ENCODE results near the gene TAF4.
"Not testable (repeated sequence)": the region's sequence is repeated elsewhere in the genome, so short reads cannot be mapped to it uniquely, and the experiment has no call there.

TAF4 gene

DNA sequence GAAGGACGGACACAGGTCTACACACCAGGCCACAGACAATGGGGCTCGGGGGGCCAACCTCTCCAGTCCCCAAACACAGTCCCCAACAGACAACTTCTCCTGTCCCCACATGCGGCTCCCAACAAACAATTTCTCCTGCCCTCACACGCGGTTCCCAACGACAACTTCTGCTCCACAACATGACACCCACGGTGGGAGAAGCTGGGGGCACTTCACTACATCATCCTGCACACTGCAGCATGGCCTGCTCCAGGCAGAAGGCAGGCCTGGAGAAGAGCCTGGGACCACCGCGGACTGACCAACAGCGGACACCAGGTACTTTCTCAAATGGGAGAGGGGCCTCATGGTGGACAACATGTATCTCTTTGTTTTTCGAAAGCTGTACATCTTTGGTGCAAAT, 6.7 kb downstream of the TAF4 start:
- Histone ChIP-seq H3K27me3 (ENCODE audit: control insufficient read depth, insufficient read depth, low read length) (no peaks in the 10 kb centered on the region), H3K27ac (ENCODE audit: low read length) (no peak overlapping the region), H3K4me1 (ENCODE audit: control insufficient read depth, insufficient read depth, low read length) (peaks cover 6% of the 10 kb centered on the region), H3K36me3 (ENCODE audit: control insufficient read depth, insufficient read depth, low read length) (no peaks in the 10 kb centered on the region; the same call in 1 of the 2 replicates), H3K9me3 (ENCODE audit: control insufficient read depth, insufficient read depth, low read length) (no peaks in the 10 kb centered on the region), H3K4me3 (ENCODE audit: low read length) (no peak overlapping the region)
- no CpG with 5 or more reads among the region's 11 CpGs for WGBS (ENCODE audit: insufficient coverage, insufficient read length)
- no peak for DNase-seq (ENCODE audit: low read depth, low spot score)

GRCh38 chr20:62056975-62057374, 8.7 kb downstream of the TAF4 start:
- no peak overlapping the region for H3K27ac ChIP-seq (ENCODE audit: low read length)
- no CpG with 5 or more reads among the region's 11 CpGs for WGBS (ENCODE audit: insufficient coverage, insufficient read length)
- no peak overlapping the region for H3K4me3 ChIP-seq (ENCODE audit: low read length)
- DNase-seq (ENCODE audit: low read depth, low spot score), result no peak
- H3K36me3 ChIP-seq (ENCODE audit: control insufficient read depth, insufficient read depth, low read length), result no peaks in the 10 kb centered on the region
- H3K4me1 ChIP-seq (ENCODE audit: control insufficient read depth, insufficient read depth, low read length), result no peaks in the 10 kb centered on the region; the same call in 1 of the 2 replicates
- no peaks in the 10 kb centered on the region for H3K9me3 ChIP-seq (ENCODE audit: control insufficient read depth, insufficient read depth, low read length)
- no peaks in the 10 kb centered on the region for H3K27me3 ChIP-seq (ENCODE audit: control insufficient read depth, insufficient read depth, low read length)

- Histone ChIP-seq H3K4me1 (ENCODE audit: control insufficient read depth, insufficient read depth, low read length) (no peaks in the 10 kb centered on the region; the same call in 1 of the 2 replicates), H3K27ac (ENCODE audit: low read length) (no peak overlapping the region), H3K36me3 (ENCODE audit: control insufficient read depth, insufficient read depth, low read length) (no peaks in the 10 kb centered on the region), H3K27me3 (ENCODE audit: control insufficient read depth, insufficient read depth, low read length) (no peaks in the 10 kb centered on the region), H3K4me3 (ENCODE audit: low read length) (no peak overlapping the region), H3K9me3 (ENCODE audit: control insufficient read depth, insufficient read depth, low read length) (no peaks in the 10 kb centered on the region)
- DNase-seq (ENCODE audit: low read depth, low spot score), result no peak
- WGBS (ENCODE audit: insufficient coverage, insufficient read length), result no CpG with 5 or more reads among the region's 6 CpGs
These were observed 9.3 kb downstream of the TAF4 start for GRCh38 chr20:62056377-62056776.

- not testable (repeated sequence) for H3K9me3 ChIP-seq (ENCODE audit: control insufficient read depth, insufficient read depth, low read length); H3K27ac ChIP-seq (ENCODE audit: low read length); H3K4me1 ChIP-seq (ENCODE audit: control insufficient read depth, insufficient read depth, low read length); DNase-seq (ENCODE audit: low read depth, low spot score); H3K36me3 ChIP-seq (ENCODE audit: control insufficient read depth, insufficient read depth, low read length); H3K27me3 ChIP-seq (ENCODE audit: control insufficient read depth, insufficient read depth, low read length); H3K4me3 ChIP-seq (ENCODE audit: low read length)
- WGBS (ENCODE audit: insufficient coverage, insufficient read length), result no CpG with 5 or more reads among the region's 6 CpGs
These were observed 9.9 kb downstream of the TAF4 start for GRCh38 chr20:62055862-62056115.

GRCh38 chr20:62055106-62055861, 10.4 kb downstream of the TAF4 start:
- Histone ChIP-seq H3K4me3 (ENCODE audit: low read length) (no peak overlapping the region), H3K27ac (ENCODE audit: low read length) (no peak overlapping the region), H3K9me3 (ENCODE audit: control insufficient read depth, insufficient read depth, low read length) (no peaks in the 10 kb centered on the region), H3K36me3 (ENCODE audit: control insufficient read depth, insufficient read depth, low read length) (no peaks in the 10 kb centered on the region), H3K27me3 (ENCODE audit: control insufficient read depth, insufficient read depth, low read length) (no peaks in the 10 kb centered on the region), H3K4me1 (ENCODE audit: control insufficient read depth, insufficient read depth, low read length) (peaks cover 1% of the 10 kb centered on the region; the same call in 1 of the 2 replicates)
- no peak for DNase-seq (ENCODE audit: low read depth, low spot score)
- WGBS (ENCODE audit: insufficient coverage, insufficient read length), result no CpG with 5 or more reads among the region's 21 CpGs

DNA sequence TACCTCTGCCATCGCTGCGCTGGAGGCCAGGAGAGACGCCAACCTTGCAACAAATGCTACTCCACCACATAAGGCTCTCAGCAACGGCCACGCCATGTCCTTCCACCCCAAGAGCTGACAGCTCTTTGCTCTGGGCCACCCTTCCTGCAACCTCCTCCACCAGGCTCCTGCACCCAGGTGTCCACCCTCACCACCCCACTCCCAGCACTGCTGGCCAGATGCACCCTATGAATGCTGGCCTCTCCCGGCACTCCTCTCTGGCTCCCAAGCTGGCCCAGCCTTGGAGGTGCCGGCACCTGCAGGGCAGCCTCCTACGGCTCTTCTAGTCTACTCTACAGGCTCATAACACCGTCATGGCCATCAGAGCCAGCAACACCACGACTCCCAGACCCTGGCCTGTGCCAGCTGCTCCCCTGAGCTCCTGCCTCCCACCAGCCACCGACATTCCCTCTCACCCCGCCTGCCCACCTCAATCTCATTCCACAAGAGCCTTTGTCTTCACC, 11.2 kb downstream of the TAF4 start:
- WGBS (ENCODE audit: insufficient coverage, insufficient read length), result no CpG with 5 or more reads among the region's 12 CpGs
- H3K4me3 ChIP-seq (ENCODE audit: low read length), result no peak overlapping the region
- no peaks in the 10 kb centered on the region for H3K36me3 ChIP-seq (ENCODE audit: control insufficient read depth, insufficient read depth, low read length)
- no peaks in the 10 kb centered on the region for H3K9me3 ChIP-seq (ENCODE audit: control insufficient read depth, insufficient read depth, low read length)
- no peak for DNase-seq (ENCODE audit: low read depth, low spot score)
- no peak overlapping the region for H3K27ac ChIP-seq (ENCODE audit: low read length)
- no peaks in the 10 kb centered on the region for H3K27me3 ChIP-seq (ENCODE audit: control insufficient read depth, insufficient read depth, low read length)
- H3K4me1 ChIP-seq (ENCODE audit: control insufficient read depth, insufficient read depth, low read length), result peaks cover 1% of the 10 kb centered on the region; the same call in 1 of the 2 replicates

- H3K27me3 ChIP-seq (ENCODE audit: control insufficient read depth, insufficient read depth, low read length), result no peaks in the 10 kb centered on the region
- DNase-seq (ENCODE audit: low read depth, low spot score), result no peak
- H3K27ac ChIP-seq (ENCODE audit: low read length), result no peak overlapping the region
- H3K4me1 ChIP-seq (ENCODE audit: control insufficient read depth, insufficient read depth, low read length), result peaks cover 3% of the 10 kb centered on the region; the same call in 1 of the 2 replicates
- H3K36me3 ChIP-seq (ENCODE audit: control insufficient read depth, insufficient read depth, low read length), result no peaks in the 10 kb centered on the region
- H3K9me3 ChIP-seq (ENCODE audit: control insufficient read depth, insufficient read depth, low read length), result no peaks in the 10 kb centered on the region
- no peak overlapping the region for H3K4me3 ChIP-seq (ENCODE audit: low read length)
- no CpG with 5 or more reads among the region's 22 CpGs for WGBS (ENCODE audit: insufficient coverage, insufficient read length)
These were observed 12.1 kb downstream of the TAF4 start for GRCh38 chr20:62053465-62054196.

- no peak overlapping the region for H3K27ac ChIP-seq (ENCODE audit: low read length)
- no peaks in the 10 kb centered on the region for H3K36me3 ChIP-seq (ENCODE audit: control insufficient read depth, insufficient read depth, low read length)
- no peaks in the 10 kb centered on the region for H3K27me3 ChIP-seq (ENCODE audit: control insufficient read depth, insufficient read depth, low read length)
- H3K4me3 ChIP-seq (ENCODE audit: low read length), result no peak overlapping the region
- 100% methylated on average over 1 of the region's 26 CpGs for WGBS (ENCODE audit: insufficient coverage, insufficient read length)
- no peak for DNase-seq (ENCODE audit: low read depth, low spot score)
- H3K9me3 ChIP-seq (ENCODE audit: control insufficient read depth, insufficient read depth, low read length), result no peaks in the 10 kb centered on the region
- peaks cover 3% of the 10 kb centered on the region; the same call in 1 of the 2 replicates for H3K4me1 ChIP-seq (ENCODE audit: control insufficient read depth, insufficient read depth, low read length)
These were observed 12.7 kb downstream of the TAF4 start for GRCh38 chr20:62052842-62053464.

DNA sequence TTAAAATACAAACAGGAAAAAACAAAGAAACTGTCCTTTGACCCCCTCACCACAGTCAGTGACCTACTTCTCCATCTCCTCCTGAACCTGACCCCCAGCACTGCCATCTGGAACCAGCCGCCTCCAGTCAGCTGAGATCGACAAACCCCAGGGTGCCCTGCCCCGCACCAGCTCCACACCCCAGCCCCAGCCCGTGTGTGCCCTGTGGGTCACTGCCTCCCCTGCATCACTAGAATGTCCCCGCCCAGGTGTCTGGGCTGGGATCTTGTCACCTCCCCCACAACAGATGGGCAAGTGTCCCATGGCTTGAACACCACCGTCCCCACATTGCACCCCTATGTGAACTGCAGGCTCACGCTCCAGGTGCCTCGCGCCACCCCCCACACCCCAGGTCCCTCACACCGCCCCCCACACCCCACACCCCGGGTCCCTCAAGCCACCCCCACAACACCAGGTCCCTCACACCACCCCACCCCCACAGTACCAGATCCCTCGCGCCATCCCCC, 13.3 kb downstream of the TAF4 start:
- no peak overlapping the region for H3K4me3 ChIP-seq (ENCODE audit: low read length)
- H3K9me3 ChIP-seq (ENCODE audit: control insufficient read depth, insufficient read depth, low read length), result no peaks in the 10 kb centered on the region
- peaks cover 5% of the 10 kb centered on the region for H3K4me1 ChIP-seq (ENCODE audit: control insufficient read depth, insufficient read depth, low read length)
- WGBS (ENCODE audit: insufficient coverage, insufficient read length), result no CpG with 5 or more reads among the region's 13 CpGs
- no peaks in the 10 kb centered on the region for H3K36me3 ChIP-seq (ENCODE audit: control insufficient read depth, insufficient read depth, low read length)
- H3K27me3 ChIP-seq (ENCODE audit: control insufficient read depth, insufficient read depth, low read length), result no peaks in the 10 kb centered on the region
- DNase-seq (ENCODE audit: low read depth, low spot score), result no peak
- H3K27ac ChIP-seq (ENCODE audit: low read length), result no peak overlapping the region

GRCh38 chr20:62051546-62052255, 14.0 kb downstream of the TAF4 start:
- Histone ChIP-seq H3K27ac (ENCODE audit: low read length) (no peak overlapping the region), H3K36me3 (ENCODE audit: control insufficient read depth, insufficient read depth, low read length) (no peaks in the 10 kb centered on the region), H3K4me1 (ENCODE audit: control insufficient read depth, insufficient read depth, low read length) (peaks cover 6% of the 10 kb centered on the region), H3K9me3 (ENCODE audit: control insufficient read depth, insufficient read depth, low read length) (no peaks in the 10 kb centered on the region), H3K4me3 (ENCODE audit: low read length) (no peak overlapping the region), H3K27me3 (ENCODE audit: control insufficient read depth, insufficient read depth, low read length) (no peaks in the 10 kb centered on the region)
- no CpG with 5 or more reads among the region's 17 CpGs for WGBS (ENCODE audit: insufficient coverage, insufficient read length)
- DNase-seq (ENCODE audit: low read depth, low spot score), result no peak

All from iPS DF 6.9 (cell line).